NCI-H2107 treated with DMSO at 0.1 percent for 48 hours (cell line): ENCODE data around the gene CRABP1.

Experiments used
- DNase-seq: peaks from one replicate; lab custom pipeline; 2025; ENCODE audit not compliant: unreplicated experiment; lab: John Stamatoyannopoulos, UW

Gene CRABP1

GRCh38 chr15:78343276-78344060 is 3.3 kb downstream of the CRABP1 start:
- DNase-seq: no peak

- no peak for DNase-seq
Measured at GRCh38 chr15:78345396-78346125, 5.4 kb downstream of the CRABP1 start.

GRCh38 chr15:78347586-78348543 is 7.7 kb downstream of the CRABP1 start:
- no peak for DNase-seq

GRCh38 chr15:78350058-78350457 is 9.9 kb downstream of the CRABP1 start:
- DNase-seq: no peak

- no peak for DNase-seq
Measured at GRCh38 chr15:78351539-78351938, 11.4 kb downstream of the CRABP1 start.

- DNase-seq: no peak
Measured at GRCh38 chr15:78353093-78353492, 12.9 kb downstream of the CRABP1 start.

GRCh38 chr15:78355177-78355576 is 15.0 kb downstream of the CRABP1 start:
- DNase-seq: no peak

GRCh38 chr15:78358102-78358870 is 18.1 kb downstream of the CRABP1 start:
- DNase-seq: no peak

GRCh38 chr15:78359041-78359808 is 19.1 kb downstream of the CRABP1 start:
- no peak for DNase-seq

- DNase-seq: peak; percentile 71
Measured at GRCh38 chr15:78360367-78360801, 20.2 kb downstream of the CRABP1 start.

GRCh38 chr15:78360958-78361718 is 21.0 kb downstream of the CRABP1 start:
- no peak for DNase-seq

GRCh38 chr15:78361771-78362506 is 21.8 kb downstream of the CRABP1 start:
- no peak for DNase-seq

- DNase-seq: no peak
Measured at GRCh38 chr15:78362716-78363380, 22.7 kb downstream of the CRABP1 start.

GRCh38 chr15:78363381-78363734 is 23.2 kb downstream of the CRABP1 start:
- DNase-seq: no peak

- DNase-seq: no peak
Measured at GRCh38 chr15:78364233-78364632, 24.1 kb downstream of the CRABP1 start.

GRCh38 chr15:78365917-78366316 is 25.8 kb downstream of the CRABP1 start:
- DNase-seq: no peak

GRCh38 chr15:78366342-78366741 is 26.2 kb downstream of the CRABP1 start:
- no peak for DNase-seq

GRCh38 chr15:78368651-78369050 is 28.5 kb downstream of the CRABP1 start:
- DNase-seq: no peak
